GM18520 (cell line): ENCODE data around the gene FBRSL1.

Source experiments
- ATAC-seq: cut with Tn5 transposase; IDR thresholded peaks from one replicate; pipeline ENCODE4 v1.9.1; 2021; ENCODE audit not compliant: unreplicated experiment

The FBRSL1 gene

GRCh38 chr12:132508860-132509732 is 19.1 kb downstream of the FBRSL1 start:
- ATAC-seq: no peak

GRCh38 chr12:132510111-132510724 is 20.3 kb downstream of the FBRSL1 start:
- no peak for ATAC-seq

GRCh38 chr12:132510746-132511477 is 21.0 kb downstream of the FBRSL1 start:
- no peak for ATAC-seq

- ATAC-seq: no peak
Measured at GRCh38 chr12:132511516-132512196, 21.7 kb downstream of the FBRSL1 start.

GRCh38 chr12:132512197-132513069 is 22.5 kb downstream of the FBRSL1 start:
- no peak for ATAC-seq

- ATAC-seq: no peak
Measured at GRCh38 chr12:132513070-132513398, 23.1 kb downstream of the FBRSL1 start.

- ATAC-seq: no peak
Measured at GRCh38 chr12:132513458-132514135, 23.6 kb downstream of the FBRSL1 start.

- ATAC-seq: no peak
Measured at GRCh38 chr12:132514216-132514820, 24.4 kb downstream of the FBRSL1 start.

GRCh38 chr12:132514838-132515237 is 24.9 kb downstream of the FBRSL1 start:
- no peak for ATAC-seq

GRCh38 chr12:132516095-132517012 is 26.4 kb downstream of the FBRSL1 start:
- ATAC-seq: no peak

- no peak for ATAC-seq
Measured at GRCh38 chr12:132517013-132517739, 27.2 kb downstream of the FBRSL1 start.

GRCh38 chr12:132517740-132518100 is 27.8 kb downstream of the FBRSL1 start:
- no peak for ATAC-seq

GRCh38 chr12:132518354-132518992 is 28.5 kb downstream of the FBRSL1 start:
- ATAC-seq: no peak

GRCh38 chr12:132520421-132521199 is 30.7 kb downstream of the FBRSL1 start:
- no peak for ATAC-seq

- no peak for ATAC-seq
Measured at GRCh38 chr12:132521200-132521580, 31.2 kb downstream of the FBRSL1 start.

- ATAC-seq: no peak
Measured at GRCh38 chr12:132521712-132522292, 31.9 kb downstream of the FBRSL1 start.
